AG09309 (cell line): ENCODE results near the gene EVA1A.

Experiments used
- DNase-seq: peaks from one replicate; pipeline ENCODE4 v3.0.0-alpha.2; 2010; ENCODE audit warnings: low read depth
- H3K4me3 ChIP-seq: 2 replicates; pipeline ENCODE4 v1.5.1; 2011; ENCODE audit warnings: mild to moderate bottlenecking, low read depth, low read length, moderate library complexity; ENCODE audit not compliant: control insufficient read depth
- CTCF ChIP-seq: IDR thresholded peaks from 2 replicates; pipeline ENCODE4 v1.5.1; 2011; ENCODE audit warnings: mild to moderate bottlenecking, low read depth, low read length, inconsistent platforms; ENCODE audit not compliant: insufficient read depth, control insufficient read depth; ENCODE audit errors: missing control alignments

The EVA1A gene

GRCh38 chr2:75518638-75519465 is 41.9 kb downstream of the EVA1A start:
- no peak for TF ChIP-seq CTCF
- DNase-seq = no peak
- H3K4me3 ChIP-seq = no peak overlapping the region

- H3K4me3 ChIP-seq = no peak overlapping the region
- no peak for DNase-seq
- TF ChIP-seq CTCF = no peak
These were observed 43.0 kb downstream of the EVA1A start for GRCh38 chr2:75517547-75518230.

- no peak for TF ChIP-seq CTCF
- no peak overlapping the region for H3K4me3 ChIP-seq
- DNase-seq = no peak
These were observed 44.1 kb downstream of the EVA1A start for GRCh38 chr2:75516378-75517360.

- no peak for DNase-seq
- no peak for TF ChIP-seq CTCF
- no peak overlapping the region for H3K4me3 ChIP-seq
These were observed 45.0 kb downstream of the EVA1A start for GRCh38 chr2:75515584-75516368.

- no peak for TF ChIP-seq CTCF
- peak; percentile 52 for DNase-seq
- no peak overlapping the region for H3K4me3 ChIP-seq
These were observed 47.0 kb downstream of the EVA1A start for GRCh38 chr2:75513616-75514170.
